Mononuclear cell (primary cell): ENCODE results near the gene AQP5. TPM values are rescaled to one million over a fixed set of nuclear protein-coding genes. Genes with fewer than 3 reads are reported as not detected.
"Not testable (repeated sequence)": the region's sequence is repeated elsewhere in the genome, so short reads cannot be mapped to it uniquely, and the experiment has no call there.

Experiments used
- H3K27me3 ChIP-seq: 2 replicates; pipeline ENCODE4 v1.6.0; 2011; ENCODE audit warnings: low read length, control low read depth; ENCODE audit not compliant: insufficient read depth
- H3K4me1 ChIP-seq: 2 replicates; pipeline ENCODE4 v1.5.1; 2011; ENCODE audit warnings: mild to moderate bottlenecking, low read length, control low read depth; ENCODE audit not compliant: insufficient read depth
- H3K4me3 ChIP-seq: 2 replicates; pipeline ENCODE4 v1.5.1; 2011; ENCODE audit warnings: mild to moderate bottlenecking, low read length, moderate library complexity
- H3K9me3 ChIP-seq: 2 replicates; pipeline ENCODE4 v1.5.1; 2011; ENCODE audit warnings: low read depth, mild to moderate bottlenecking, control low read depth, low read length
- total RNA-seq: library from RNA; depleted of rRNA; stranded (reverse); fragments of >200 nt; gene quantifications from one replicate; pipeline ENCODE4 v1.2.3, GENCODE V29; 2012

The AQP5 gene
- total RNA-seq, 1 donor, result not detected

- Histone ChIP-seq H3K9me3 (no peaks in the 10 kb centered on the region), H3K4me3 (no peak overlapping the region), H3K4me1 (peaks cover 64% of the 10 kb centered on the region), H3K27me3 (no peaks in the 10 kb centered on the region)
These were observed 26.1 kb downstream of the AQP5 start for GRCh38 chr12:49987625-49988303.

GRCh38 chr12:49989400-49989799 is 27.7 kb downstream of the AQP5 start:
- not testable (repeated sequence) for H3K4me3 ChIP-seq, H3K27me3 ChIP-seq, H3K9me3 ChIP-seq
- H3K4me1 ChIP-seq, result peaks cover 48% of the 10 kb centered on the region

GRCh38 chr12:49990273-49990672 is 28.6 kb downstream of the AQP5 start:
- no peaks in the 10 kb centered on the region for H3K9me3 ChIP-seq
- H3K4me1 ChIP-seq, result peaks cover 44% of the 10 kb centered on the region
- no peaks in the 10 kb centered on the region for H3K27me3 ChIP-seq
- H3K4me3 ChIP-seq, result no peak overlapping the region

GRCh38 chr12:49998453-49998852 is 36.8 kb downstream of the AQP5 start:
- H3K9me3 ChIP-seq, result no peaks in the 10 kb centered on the region
- no peaks in the 10 kb centered on the region for H3K4me1 ChIP-seq
- H3K27me3 ChIP-seq, result no peaks in the 10 kb centered on the region
- H3K4me3 ChIP-seq, result no peak overlapping the region

- Histone ChIP-seq H3K4me1 (no peaks in the 10 kb centered on the region), H3K9me3 (no peaks in the 10 kb centered on the region), H3K27me3 (no peaks in the 10 kb centered on the region), H3K4me3 (no peak overlapping the region)
These were observed 41.9 kb downstream of the AQP5 start for GRCh38 chr12:50003595-50003994.

GRCh38 chr12:50004696-50005095 is 43.0 kb downstream of the AQP5 start:
- no peak overlapping the region for H3K4me3 ChIP-seq
- no peaks in the 10 kb centered on the region for H3K27me3 ChIP-seq
- no peaks in the 10 kb centered on the region for H3K9me3 ChIP-seq
- H3K4me1 ChIP-seq, result no peaks in the 10 kb centered on the region

GRCh38 chr12:50005175-50005574 is 43.5 kb downstream of the AQP5 start:
- H3K4me1 ChIP-seq, result no peaks in the 10 kb centered on the region
- no peaks in the 10 kb centered on the region for H3K27me3 ChIP-seq
- H3K9me3 ChIP-seq, result no peaks in the 10 kb centered on the region
- no peak overlapping the region for H3K4me3 ChIP-seq

GRCh38 chr12:50006280-50006679 is 44.6 kb downstream of the AQP5 start:
- Histone ChIP-seq H3K9me3 (no peaks in the 10 kb centered on the region), H3K27me3 (no peaks in the 10 kb centered on the region), H3K4me1 (no peaks in the 10 kb centered on the region), H3K4me3 (no peak overlapping the region)

- no peaks in the 10 kb centered on the region for H3K4me1 ChIP-seq
- no peak overlapping the region for H3K4me3 ChIP-seq
- H3K9me3 ChIP-seq, result no peaks in the 10 kb centered on the region
- no peaks in the 10 kb centered on the region for H3K27me3 ChIP-seq
These were observed 45.2 kb downstream of the AQP5 start for GRCh38 chr12:50006754-50007442.

- H3K9me3 ChIP-seq, result no peaks in the 10 kb centered on the region
- H3K4me3 ChIP-seq, result no peak overlapping the region
These were observed 51.9 kb downstream of the AQP5 start for GRCh38 chr12:50013361-50014147.

GRCh38 chr12:50014342-50014741 is 52.7 kb downstream of the AQP5 start:
- Histone ChIP-seq H3K4me1 (peaks cover 18% of the 10 kb centered on the region), H3K4me3 (no peak overlapping the region), H3K27me3 (no peaks in the 10 kb centered on the region), H3K9me3 (no peaks in the 10 kb centered on the region)

More at GRCh38 chr12:50013361-50014147, 51.9 kb downstream of the AQP5 start:
- no peaks in the 10 kb centered on the region for H3K27me3 ChIP-seq
- H3K4me1 ChIP-seq, result peaks cover 18% of the 10 kb centered on the region

Other genes with a start within 250 kb of the AQP5 start
- 288 TPM for gene TMBIM6, start 220.3 kb upstream of the AQP5 start, total RNA-seq
- gene NCKAP5L, start 133.5 kb upstream of the AQP5 start, total RNA-seq, result 13.7 TPM
- 4.7 TPM for gene BCDIN3D, start 118.8 kb upstream of the AQP5 start, total RNA-seq
- not detected for gene FAIM2, start 58.0 kb upstream of the AQP5 start, total RNA-seq
- gene AQP2, start 11.1 kb upstream of the AQP5 start, total RNA-seq, result not detected
- gene AQP6, start 11.1 kb downstream of the AQP5 start, total RNA-seq, result not detected
- gene RACGAP1, start 63.6 kb downstream of the AQP5 start, total RNA-seq, result 3.7 TPM
- under 0.01 TPM for gene ASIC1, start 95.7 kb downstream of the AQP5 start, total RNA-seq
- gene SMARCD1, start 123.5 kb downstream of the AQP5 start, total RNA-seq, result 74.3 TPM
- 0.21 TPM for gene GPD1, start 142.1 kb downstream of the AQP5 start, total RNA-seq
- gene COX14, start 150.4 kb downstream of the AQP5 start, total RNA-seq, result 34.3 TPM
- gene CERS5, start 205.5 kb downstream of the AQP5 start, total RNA-seq, result 30.3 TPM